Panc1 (cell line): ENCODE data around the gene CNGA3. TPM values are rescaled to one million over a fixed set of nuclear protein-coding genes. Genes with fewer than 3 reads are reported as not detected.

ENCODE experiments used
- ATAC-seq: fragments of 200-7000 bp; cut with Tn5 transposase; 2 replicates; pipeline ENCODE4 v1.9.1; 2020; ENCODE audit warnings: mild to moderate bottlenecking, moderate library complexity
- BruUV-seq: library from RNA; stranded (reverse); fragments of 400-500 nt; replicated peaks from 2 replicates; lab custom pipeline; 2021; lab: Mats Ljungman, UMichigan
- CTCF ChIA-PET: fragments of 300-600 bp; sonication (Branson Sonifier 250); formaldehyde crosslinking; loops from one replicate; lab custom pipeline; 2022; ENCODE audit warnings: antibody characterized with exemption; lab: Charles Lee
- POLR2A ChIA-PET: fragments of 300-600 bp; sonication (Branson Sonifier 250); formaldehyde crosslinking; loops from one replicate; lab custom pipeline; 2022; ENCODE audit warnings: antibody characterized with exemption; lab: Charles Lee
- DNase-seq: peaks from one replicate; pipeline ENCODE4 v3.0.0-alpha.2; 2010; ENCODE audit warnings: low read depth, low spot score
- H3K27ac ChIP-seq: 2 replicates; pipeline ENCODE4 v1.5.1; 2011; ENCODE audit warnings: mild to moderate bottlenecking, low read length, inconsistent platforms
- H3K27me3 ChIP-seq: fragments of 200-500 bp; sonication (Bioruptor generic); 2 replicates; pipeline ENCODE4 v1.6.0; 2014; ENCODE audit warnings: low read length, inconsistent platforms; ENCODE audit not compliant: control insufficient read depth, insufficient read depth
- H3K36me3 ChIP-seq: fragments of 200-500 bp; sonication (Bioruptor generic); 2 replicates; pipeline ENCODE4 v1.5.1; 2014; ENCODE audit warnings: inconsistent platforms, mild to moderate bottlenecking, low read length, moderate library complexity; ENCODE audit not compliant: control insufficient read depth, insufficient read depth
- H3K4me1 ChIP-seq: 2 replicates; pipeline ENCODE4 v1.5.1; 2011; ENCODE audit warnings: inconsistent platforms, mild to moderate bottlenecking, low read length, moderate library complexity; ENCODE audit not compliant: control insufficient read depth, insufficient read depth
- H3K4me3 ChIP-seq, 2 experiments: 2 replicates each; pipeline ENCODE4 v1.5.1; 2011 to 2012; ENCODE audit warnings: low read depth in 2 of 2, low read length in 2 of 2, mild to moderate bottlenecking in 2 of 2, inconsistent platforms in 1 of 2, moderate library complexity in 1 of 2
- H3K9me3 ChIP-seq: fragments of 200-500 bp; sonication (Bioruptor generic); 2 replicates; pipeline ENCODE4 v1.5.1; 2014; ENCODE audit warnings: low read depth, mild to moderate bottlenecking, inconsistent platforms, low read length, moderate library complexity; ENCODE audit not compliant: control insufficient read depth, insufficient read depth
- POLR2AphosphoS5 ChIP-seq: IDR thresholded peaks from 2 replicates; pipeline ENCODE4 v1.6.1; 2012; ENCODE audit warnings: mild to moderate bottlenecking, low read depth, low read length, moderate library complexity
- SIN3A ChIP-seq: IDR thresholded peaks from 2 replicates; pipeline ENCODE4 v1.6.1; 2012; ENCODE audit warnings: low read depth, mild to moderate bottlenecking, low read length, moderate library complexity, borderline replicate concordance; ENCODE audit not compliant: insufficient read depth
- TCF7L2 ChIP-seq: IDR thresholded peaks from 2 replicates; pipeline ENCODE4 v1.6.1; 2011; ENCODE audit warnings: mild to moderate bottlenecking, low read depth, low read length, inconsistent platforms
- in situ Hi-C: cut with HindIII; loops from 2 replicates; pipeline ENCODE4 v1.10.0; 2016; ENCODE audit warnings: low sequenced_read_pairs, low pct_unique_long_range_greater_than_20kb
- intact Hi-C: fragments of 100-400 bp; cut with micrococcal nuclease; formaldehyde crosslinking; loops from one replicate; pipeline ENCODE4 v1.10.0; 2022; ENCODE audit not compliant: unreplicated experiment
- total RNA-seq: library from RNA; stranded (reverse); gene quantifications from one replicate; pipeline ENCODE4 v1.2.1, GENCODE V29; 2021; ENCODE audit not compliant: unreplicated experiment
- TF ChIP-seq, protein P1 (sequence below): fragments of 450-650 bp; IDR thresholded peaks from 2 replicates; pipeline ENCODE4 v1.5.1; 2017; ENCODE audit warnings: mild to moderate bottlenecking
- TF ChIP-seq, protein P2 (sequence below), 2 experiments: IDR thresholded peaks; 2 replicates each; pipeline ENCODE4 v1.6.1; 2011 to 2012; ENCODE audit warnings: low read depth in 2 of 2, control low read depth in 1 of 2, low read length in 1 of 2, mild to moderate bottlenecking in 1 of 2, moderate library complexity in 1 of 2; ENCODE audit not compliant: insufficient read depth in 1 of 2

CNGA3 gene
- total RNA-seq, 1 experiment from 2014 or later: not detected

DNA sequence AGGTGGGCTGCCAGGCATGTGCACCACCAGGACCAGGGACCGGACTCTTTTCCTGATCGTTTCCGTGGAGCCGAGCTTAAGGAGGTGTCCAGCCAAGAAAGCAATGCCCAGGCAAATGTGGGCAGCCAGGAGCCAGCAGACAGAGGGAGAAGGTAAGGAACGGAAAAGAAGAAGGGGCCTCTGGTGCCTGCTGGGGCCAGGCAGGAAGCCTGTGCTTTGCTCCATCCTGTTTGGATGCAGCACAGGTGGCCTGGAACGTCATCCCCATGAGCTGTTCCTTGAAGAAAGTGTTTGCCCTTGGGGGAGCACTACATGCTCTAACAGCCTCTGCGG, 33.9 kb downstream of the CNGA3 start:
- H3K36me3 ChIP-seq: no peaks in the 10 kb centered on the region
- in situ Hi-C loops: no loop called here

DNA sequence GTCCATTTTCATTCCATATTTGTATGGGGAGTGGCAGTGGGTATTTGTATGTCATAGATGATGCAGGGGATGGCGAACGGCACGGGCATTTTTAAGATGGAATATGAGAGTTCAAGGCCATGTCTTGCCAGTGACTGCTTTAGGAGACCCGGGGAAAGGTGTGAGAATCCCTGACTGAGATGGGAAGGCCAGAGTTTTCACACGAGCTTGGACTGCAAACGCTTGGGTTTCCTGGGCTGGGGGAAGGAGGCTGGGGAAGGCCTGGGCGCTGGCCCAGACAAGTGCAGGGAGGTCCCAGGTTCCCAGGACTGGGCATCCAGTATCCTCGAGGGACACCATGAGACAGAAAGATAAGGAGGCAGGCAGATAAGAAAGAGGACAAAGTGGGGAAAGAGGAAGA, 35.2 kb downstream of the CNGA3 start:
- no TSS peak for BruUV-seq
- DNase-seq (no peak), ATAC-seq (no peak)
- CTCF ChIA-PET: no interaction called here
- in situ Hi-C loops: no loop called here
- peaks cover 8% of the 10 kb centered on the region for H3K27me3 ChIP-seq
- POLR2A ChIA-PET: no interaction called here
- H3K9me3 ChIP-seq: no peaks in the 10 kb centered on the region
- no peaks in the 10 kb centered on the region for H3K36me3 ChIP-seq
- TF ChIP-seq, protein P1, sequence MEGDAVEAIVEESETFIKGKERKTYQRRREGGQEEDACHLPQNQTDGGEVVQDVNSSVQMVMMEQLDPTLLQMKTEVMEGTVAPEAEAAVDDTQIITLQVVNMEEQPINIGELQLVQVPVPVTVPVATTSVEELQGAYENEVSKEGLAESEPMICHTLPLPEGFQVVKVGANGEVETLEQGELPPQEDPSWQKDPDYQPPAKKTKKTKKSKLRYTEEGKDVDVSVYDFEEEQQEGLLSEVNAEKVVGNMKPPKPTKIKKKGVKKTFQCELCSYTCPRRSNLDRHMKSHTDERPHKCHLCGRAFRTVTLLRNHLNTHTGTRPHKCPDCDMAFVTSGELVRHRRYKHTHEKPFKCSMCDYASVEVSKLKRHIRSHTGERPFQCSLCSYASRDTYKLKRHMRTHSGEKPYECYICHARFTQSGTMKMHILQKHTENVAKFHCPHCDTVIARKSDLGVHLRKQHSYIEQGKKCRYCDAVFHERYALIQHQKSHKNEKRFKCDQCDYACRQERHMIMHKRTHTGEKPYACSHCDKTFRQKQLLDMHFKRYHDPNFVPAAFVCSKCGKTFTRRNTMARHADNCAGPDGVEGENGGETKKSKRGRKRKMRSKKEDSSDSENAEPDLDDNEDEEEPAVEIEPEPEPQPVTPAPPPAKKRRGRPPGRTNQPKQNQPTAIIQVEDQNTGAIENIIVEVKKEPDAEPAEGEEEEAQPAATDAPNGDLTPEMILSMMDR: no peak
- TF ChIP-seq, protein P2, sequence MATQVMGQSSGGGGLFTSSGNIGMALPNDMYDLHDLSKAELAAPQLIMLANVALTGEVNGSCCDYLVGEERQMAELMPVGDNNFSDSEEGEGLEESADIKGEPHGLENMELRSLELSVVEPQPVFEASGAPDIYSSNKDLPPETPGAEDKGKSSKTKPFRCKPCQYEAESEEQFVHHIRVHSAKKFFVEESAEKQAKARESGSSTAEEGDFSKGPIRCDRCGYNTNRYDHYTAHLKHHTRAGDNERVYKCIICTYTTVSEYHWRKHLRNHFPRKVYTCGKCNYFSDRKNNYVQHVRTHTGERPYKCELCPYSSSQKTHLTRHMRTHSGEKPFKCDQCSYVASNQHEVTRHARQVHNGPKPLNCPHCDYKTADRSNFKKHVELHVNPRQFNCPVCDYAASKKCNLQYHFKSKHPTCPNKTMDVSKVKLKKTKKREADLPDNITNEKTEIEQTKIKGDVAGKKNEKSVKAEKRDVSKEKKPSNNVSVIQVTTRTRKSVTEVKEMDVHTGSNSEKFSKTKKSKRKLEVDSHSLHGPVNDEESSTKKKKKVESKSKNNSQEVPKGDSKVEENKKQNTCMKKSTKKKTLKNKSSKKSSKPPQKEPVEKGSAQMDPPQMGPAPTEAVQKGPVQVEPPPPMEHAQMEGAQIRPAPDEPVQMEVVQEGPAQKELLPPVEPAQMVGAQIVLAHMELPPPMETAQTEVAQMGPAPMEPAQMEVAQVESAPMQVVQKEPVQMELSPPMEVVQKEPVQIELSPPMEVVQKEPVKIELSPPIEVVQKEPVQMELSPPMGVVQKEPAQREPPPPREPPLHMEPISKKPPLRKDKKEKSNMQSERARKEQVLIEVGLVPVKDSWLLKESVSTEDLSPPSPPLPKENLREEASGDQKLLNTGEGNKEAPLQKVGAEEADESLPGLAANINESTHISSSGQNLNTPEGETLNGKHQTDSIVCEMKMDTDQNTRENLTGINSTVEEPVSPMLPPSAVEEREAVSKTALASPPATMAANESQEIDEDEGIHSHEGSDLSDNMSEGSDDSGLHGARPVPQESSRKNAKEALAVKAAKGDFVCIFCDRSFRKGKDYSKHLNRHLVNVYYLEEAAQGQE (IDR thresholded peaks at IDR 0.05; ENCODE audit: insufficient read depth in 1 of 2, low read depth in 2 of 2, low read length in 1 of 2): no peak
- TF ChIP-seq POLR2AphosphoS5 (no peak), TCF7L2 (no peak), SIN3A (no peak)
- intact Hi-C loops: loop anchor here (10.0 kb wide), 2 partner anchors 387 to 677 kb away; partner anchors contain the start of gene TMEM131
- H3K27ac ChIP-seq: no peak overlapping the region
- no peaks in the 10 kb centered on the region for H3K4me1 ChIP-seq
- no peak overlapping the region for H3K4me3 ChIP-seq

More for the DNA sequence above, 33.9 kb downstream of the CNGA3 start:
- no peak for TF ChIP-seq TCF7L2
- no peak for TF ChIP-seq POLR2AphosphoS5
- intact Hi-C loops: loop anchor here (10.0 kb wide), 2 partner anchors 385 to 675 kb away; partner anchors contain the start of gene TMEM131
- ATAC-seq: no peak
- Histone ChIP-seq H3K9me3 (no peaks in the 10 kb centered on the region), H3K27ac (no peak overlapping the region), H3K4me3 (no peak overlapping the region), H3K27me3 (peaks cover 6% of the 10 kb centered on the region), H3K4me1 (no peaks in the 10 kb centered on the region)
- DNase-seq: no peak
- no TSS peak for BruUV-seq
- ChIA-PET CTCF (no interaction called here), POLR2A (no interaction called here)

DNA sequence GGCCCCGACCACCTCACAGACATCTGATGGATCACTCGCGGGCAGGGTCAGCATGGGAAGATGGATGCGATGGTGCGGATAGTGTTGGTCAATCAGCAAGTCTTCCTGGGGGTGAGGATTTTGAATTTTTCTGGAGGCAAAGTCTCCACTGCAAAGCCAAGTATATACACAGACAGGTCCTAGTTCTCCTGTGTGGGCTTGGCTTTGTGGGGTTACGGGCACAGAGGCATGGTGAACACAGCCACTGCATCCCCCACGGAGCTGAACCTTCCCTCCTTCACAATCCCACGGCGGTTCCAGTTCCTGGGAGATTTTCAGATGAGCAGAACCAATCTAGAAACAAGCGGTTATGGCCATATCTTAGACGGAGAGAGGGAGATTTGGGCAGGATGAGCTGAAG, 35.8 kb downstream of the CNGA3 start:
- no peak for TF ChIP-seq SIN3A
- TF ChIP-seq TCF7L2: no peak
- TF ChIP-seq, protein P1: no peak
- TF ChIP-seq POLR2AphosphoS5: no peak
- TF ChIP-seq, protein P2 (IDR thresholded peaks at IDR 0.05; ENCODE audit: insufficient read depth in 1 of 2, low read depth in 2 of 2, low read length in 1 of 2): no peak
- peaks cover 8% of the 10 kb centered on the region for H3K27me3 ChIP-seq
- no TSS peak for BruUV-seq
- ChIA-PET POLR2A (no interaction called here), CTCF (no interaction called here)
- H3K36me3 ChIP-seq: no peaks in the 10 kb centered on the region
- intact Hi-C loops: loop anchor here (2.0 to 10.0 kb wide), 3 partner anchors 387 to 677 kb away; partner anchors contain the start of gene TMEM131
- H3K4me3 ChIP-seq: no peak overlapping the region
- DNase-seq (no peak), ATAC-seq (no peak)
- no peaks in the 10 kb centered on the region for H3K9me3 ChIP-seq
- H3K4me1 ChIP-seq: no peaks in the 10 kb centered on the region
- in situ Hi-C loops: no loop called here
- H3K27ac ChIP-seq: no peak overlapping the region
